Gastroesophageal sphincter (tissue), 4 donors: ENCODE data around the gene HAUS2. TPM values are rescaled to one million over a fixed set of nuclear protein-coding genes. Genes with fewer than 3 reads are reported as not detected.

Experiments
- ATAC-seq: fragments of 150-250 bp; one replicate; pipeline ENCODE4 v1.9.1; 2016; ENCODE audit warnings: mild to moderate bottlenecking, moderate library complexity
- H3K27ac ChIP-seq, 4 donors: fragments of 200-600 bp; sonication (generic) in 3 of 4; 1 replicate in 3 of 4; 2 replicates in 1 of 4; pipeline ENCODE4 v1.5.1; 2016 to 2019
- H3K27me3 ChIP-seq: fragments of 200-600 bp; sonication (generic); one replicate; pipeline ENCODE4 v1.5.1; 2019
- H3K36me3 ChIP-seq, 2 donors: fragments of 200-600 bp; sonication (generic); one replicate each; pipeline ENCODE4 v1.5.1; 2019; ENCODE audit warnings: control low read depth in 1 of 2
- H3K4me1 ChIP-seq, 3 donors: fragments of 200-600 bp; sonication (generic); 1 replicate in 2 of 3; 2 replicates in 1 of 3; pipeline ENCODE4 v1.5.1; 2016 to 2019; ENCODE audit warnings: control low read depth in 2 of 3
- H3K4me3 ChIP-seq, 2 donors: fragments of 200-600 bp; sonication (generic); one replicate each; pipeline ENCODE4 v1.5.1; 2019; ENCODE audit warnings: mild to moderate bottlenecking in 1 of 2, moderate library complexity in 1 of 2
- H3K9me3 ChIP-seq, 3 donors: fragments of 200-600 bp; sonication (generic); one replicate each; pipeline ENCODE4 v1.5.1; 2017 to 2019; ENCODE audit warnings: control low read depth in 2 of 3
- EP300 ChIP-seq: sonication (generic); formaldehyde crosslinking; IDR thresholded peaks from one replicate; pipeline ENCODE4 v1.6.1; 2017; ENCODE audit warnings: antibody characterized with exemption, mild to moderate bottlenecking
- POLR2A ChIP-seq, 2 donors: fragments of 450-650 bp; IDR thresholded peaks; one replicate each; pipeline ENCODE4 v1.6.1; 2017; ENCODE audit warnings: antibody characterized with exemption in 2 of 2, mild to moderate bottlenecking in 2 of 2, moderate library complexity in 1 of 2
- POLR2AphosphoS5 ChIP-seq: sonication (generic); formaldehyde crosslinking; IDR thresholded peaks from one replicate; pipeline ENCODE4 v1.6.1; 2017; ENCODE audit warnings: antibody characterized with exemption
- WGBS, 2 donors: methylation state at CpG; one replicate each; pipeline ENCODE4 v1.1.5; 2018; ENCODE audit warnings: low coverage in 1 of 2; 5-methylcytosine and 5-hydroxymethylcytosine counted together
- total RNA-seq, 4 donors: library from RNA; depleted of rRNA; stranded (reverse); fragments of >200 nt; gene quantifications; one replicate each; pipeline ENCODE4 v1.1.0, GENCODE V29; 2016
- TF ChIP-seq, protein P1 (sequence below), 4 experiments: fragments of 200-600 bp in 2 of 4; fragments of 450-650 bp in 2 of 4; sonication (generic) in 1 of 4; IDR thresholded peaks; one replicate each; pipeline ENCODE4 v1.5.1; 2017 to 2019; ENCODE audit warnings: antibody characterized with exemption in 4 of 4, mild to moderate bottlenecking in 2 of 4, moderate library complexity in 2 of 4

Gene HAUS2
- total RNA-seq = 10 to 100 TPM; 15.3 to 42.2 (median 32.3) TPM

DNA sequence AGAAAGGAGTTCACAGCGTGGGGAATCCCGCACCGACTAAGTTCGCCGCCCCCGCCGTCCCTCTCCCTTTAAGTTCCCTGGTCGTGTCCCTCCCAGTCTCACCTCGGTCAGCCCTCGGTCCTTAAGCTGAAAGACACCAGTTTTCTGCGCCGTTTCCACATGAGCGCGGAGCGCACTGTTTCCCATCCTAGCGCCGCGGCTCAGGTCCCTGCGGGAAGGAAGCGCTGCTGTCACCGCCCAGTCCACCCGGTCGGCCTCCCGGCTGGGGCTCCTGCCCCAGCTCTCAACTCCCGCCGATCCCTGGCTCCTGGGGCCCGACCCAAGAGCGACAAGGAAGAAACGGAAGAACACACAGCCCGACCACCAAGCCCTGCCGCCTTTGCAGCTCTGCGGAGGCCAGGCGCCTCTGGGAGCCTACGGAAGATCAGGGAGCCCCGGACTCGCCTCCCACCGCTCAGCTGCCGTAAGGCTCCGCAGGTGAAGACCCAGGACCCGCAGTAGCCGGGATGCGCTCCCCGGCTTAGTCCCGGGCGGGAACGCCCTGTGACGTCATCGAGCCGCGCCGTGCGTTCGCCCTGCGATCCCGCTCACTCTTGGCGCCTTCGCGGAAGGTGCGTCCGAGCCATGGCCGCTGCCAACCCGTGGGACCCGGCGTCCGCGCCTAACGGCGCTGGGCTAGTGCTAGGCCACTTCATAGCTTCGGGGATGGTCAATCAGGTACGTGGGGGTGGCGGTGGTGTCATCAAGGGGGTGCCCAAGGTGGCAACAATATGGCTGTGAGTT, at the start of gene HAUS2, which contains the start of gene LRRC57:
TSS of gene HAUS2 (plus strand) at position 590 of the 783 bp plus-strand sequence. CDS start at position 625, 35 bp downstream.
TSS of gene LRRC57 (minus strand) at position 545 of the 783 bp plus-strand sequence. CDS start at position 186, 359 bp downstream.
- H3K27ac ChIP-seq = peak within 1 kb of the TSS; percentile 83 to 93 (median 90)
- H3K4me1 ChIP-seq = peaks cover 2 to 45% (median 8%) of the 10 kb centered on the region in 3 donors
- no peaks in the 10 kb centered on the region for H3K9me3 ChIP-seq
- WGBS, 2 donors = 0% methylated on average over 6 of the region's 71 CpGs; no CpG with 5 or more reads in 1 of the 2 donors
- peak within 1 kb of the TSS; percentile 57 to 76 for H3K4me3 ChIP-seq
- TF ChIP-seq, protein P1, sequence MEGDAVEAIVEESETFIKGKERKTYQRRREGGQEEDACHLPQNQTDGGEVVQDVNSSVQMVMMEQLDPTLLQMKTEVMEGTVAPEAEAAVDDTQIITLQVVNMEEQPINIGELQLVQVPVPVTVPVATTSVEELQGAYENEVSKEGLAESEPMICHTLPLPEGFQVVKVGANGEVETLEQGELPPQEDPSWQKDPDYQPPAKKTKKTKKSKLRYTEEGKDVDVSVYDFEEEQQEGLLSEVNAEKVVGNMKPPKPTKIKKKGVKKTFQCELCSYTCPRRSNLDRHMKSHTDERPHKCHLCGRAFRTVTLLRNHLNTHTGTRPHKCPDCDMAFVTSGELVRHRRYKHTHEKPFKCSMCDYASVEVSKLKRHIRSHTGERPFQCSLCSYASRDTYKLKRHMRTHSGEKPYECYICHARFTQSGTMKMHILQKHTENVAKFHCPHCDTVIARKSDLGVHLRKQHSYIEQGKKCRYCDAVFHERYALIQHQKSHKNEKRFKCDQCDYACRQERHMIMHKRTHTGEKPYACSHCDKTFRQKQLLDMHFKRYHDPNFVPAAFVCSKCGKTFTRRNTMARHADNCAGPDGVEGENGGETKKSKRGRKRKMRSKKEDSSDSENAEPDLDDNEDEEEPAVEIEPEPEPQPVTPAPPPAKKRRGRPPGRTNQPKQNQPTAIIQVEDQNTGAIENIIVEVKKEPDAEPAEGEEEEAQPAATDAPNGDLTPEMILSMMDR (IDR thresholded peaks at IDR 0.05) = peak in 1 of 4 experiments; percentile 13
- TF ChIP-seq POLR2A (IDR thresholded peaks at IDR 0.05) = peak; percentile 88 to 93
- TF ChIP-seq EP300 = no peak
- TF ChIP-seq POLR2AphosphoS5 = peak; percentile 96
- ATAC-seq = peak; percentile 94
- no peaks in the 10 kb centered on the region for H3K27me3 ChIP-seq
- peaks cover 0 to 27% of the 10 kb centered on the region in 2 donors for H3K36me3 ChIP-seq

DNA sequence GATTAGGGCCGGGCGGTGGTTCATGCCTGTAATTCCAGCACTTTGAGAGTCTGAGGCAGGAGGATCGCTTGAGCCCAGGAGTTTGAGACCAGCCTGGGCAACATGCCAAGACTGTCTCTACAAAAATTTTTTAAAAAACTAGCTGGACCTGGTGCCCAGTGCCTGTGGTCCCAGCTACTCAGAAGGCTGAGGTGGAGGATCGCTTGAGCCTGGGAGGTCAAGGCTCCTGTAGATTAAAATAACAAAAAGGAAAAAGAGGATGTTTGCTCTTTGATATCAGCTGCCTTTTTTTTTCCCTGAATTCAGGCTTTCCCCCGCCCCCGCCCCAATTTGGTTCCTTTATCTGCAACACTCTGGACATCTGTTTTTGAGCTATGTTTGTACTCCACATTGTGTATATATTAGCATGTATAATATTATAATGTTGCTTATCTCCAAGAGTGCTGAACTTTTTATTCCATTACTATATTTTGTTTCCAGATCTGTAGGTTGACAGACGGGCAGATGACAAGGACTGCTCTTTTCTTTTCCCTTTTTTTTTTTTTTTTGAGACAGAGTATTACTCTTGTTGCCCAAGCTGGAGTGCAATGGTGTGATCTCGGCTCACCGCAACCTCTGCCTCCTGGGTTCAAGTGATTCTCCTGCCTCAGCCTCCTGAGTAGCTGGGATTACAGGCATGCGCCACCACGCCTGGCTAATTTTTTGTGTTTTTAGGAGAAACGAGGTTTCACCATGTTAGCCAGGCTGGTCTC, 48.6 kb upstream of the HAUS2 start:
- Histone ChIP-seq H3K27me3 (no peaks in the 10 kb centered on the region), H3K9me3 (no peaks in the 10 kb centered on the region), H3K27ac (peak overlapping the region in 3 of 4 donors; percentile 53 to 62 (median 58)), H3K36me3 (no peaks in the 10 kb centered on the region), H3K4me1 (peaks cover 0 to 72% (median 6%) of the 10 kb centered on the region in 3 donors), H3K4me3 (no peak overlapping the region)
- 63 to 76% methylated on average over 4 to 7 of the region's 12 CpGs for WGBS, 2 donors
- no peak for ATAC-seq
- TF ChIP-seq, protein P1 (IDR thresholded peaks at IDR 0.05) = no peak
- no peak for TF ChIP-seq POLR2AphosphoS5
- no peak for TF ChIP-seq POLR2A (IDR thresholded peaks at IDR 0.05)
- no peak for TF ChIP-seq EP300

DNA sequence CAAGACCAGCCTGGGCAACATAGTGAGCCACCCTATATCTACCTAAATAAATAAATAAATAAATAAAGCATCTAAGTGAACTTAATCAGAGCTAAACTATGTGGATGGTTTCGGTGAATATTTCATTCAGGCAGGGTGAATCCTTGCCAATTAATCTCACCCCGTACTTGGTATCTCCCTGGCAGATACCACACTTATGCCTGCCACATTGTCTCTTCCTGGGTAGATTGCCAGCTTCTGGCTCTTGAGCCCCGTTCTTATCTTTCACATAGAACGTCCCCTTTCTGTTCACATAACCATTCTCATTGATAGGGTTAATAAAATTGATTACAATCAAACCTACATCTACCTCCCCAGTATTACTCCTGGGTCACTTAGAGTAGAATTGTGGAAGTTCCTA, 46.2 kb upstream of the HAUS2 start:
- H3K9me3 ChIP-seq = no peaks in the 10 kb centered on the region
- H3K4me3 ChIP-seq = no peak overlapping the region
- H3K27ac ChIP-seq = no peak overlapping the region
- 89 to 94% methylated on average over 3 to 4 of the region's 4 CpGs for WGBS, 2 donors
- TF ChIP-seq POLR2AphosphoS5 (no peak), EP300 (no peak), POLR2A (IDR thresholded peaks at IDR 0.05) (no peak)
- TF ChIP-seq, protein P1 (IDR thresholded peaks at IDR 0.05) = no peak
- H3K36me3 ChIP-seq = no peaks in the 10 kb centered on the region
- H3K4me1 ChIP-seq = peaks cover 0 to 66% (median 0%) of the 10 kb centered on the region in 3 donors
- no peaks in the 10 kb centered on the region for H3K27me3 ChIP-seq
- no peak for ATAC-seq

DNA sequence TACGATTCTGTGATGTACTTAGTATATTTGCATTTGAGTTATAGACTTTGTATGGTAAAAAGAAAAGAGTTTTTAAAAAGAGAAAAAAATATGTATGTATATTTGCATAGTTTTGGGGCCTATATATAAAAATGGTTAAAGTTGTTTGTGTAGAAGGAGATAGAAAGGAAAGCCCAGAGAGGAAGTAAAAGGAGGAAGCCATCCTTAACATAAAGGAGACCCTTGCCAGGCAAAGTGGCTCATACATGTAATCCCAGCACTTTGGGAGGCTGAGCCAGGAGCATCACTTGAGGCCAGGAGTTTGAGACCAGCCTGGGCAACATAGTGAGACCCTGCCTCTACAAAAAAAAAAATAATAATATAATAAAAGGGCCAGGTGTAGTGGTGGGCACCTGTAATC, 44.8 kb upstream of the HAUS2 start:
- no peaks in the 10 kb centered on the region for H3K9me3 ChIP-seq
- TF ChIP-seq, protein P1 (IDR thresholded peaks at IDR 0.05) = no peak
- TF ChIP-seq POLR2AphosphoS5 (no peak), POLR2A (IDR thresholded peaks at IDR 0.05) (no peak), EP300 (no peak)
- no peaks in the 10 kb centered on the region for H3K27me3 ChIP-seq
- 67 to 100% methylated on average over 1 of the region's 1 CpG for WGBS, 2 donors
- no peaks in the 10 kb centered on the region for H3K36me3 ChIP-seq
- peaks cover 5 to 66% (median 6%) of the 10 kb centered on the region in 3 donors for H3K4me1 ChIP-seq
- no peak overlapping the region for H3K27ac ChIP-seq
- ATAC-seq = no peak
- no peak overlapping the region for H3K4me3 ChIP-seq
